ENCODE measurements around the gene PIGU. TPM values are rescaled to one million over a fixed set of nuclear protein-coding genes. Genes with fewer than 3 reads are reported as not detected.

Gene PIGU
- total and polyA plus RNA-seq, 2 donors (not counting 1 experiment from before 2014, with no cell fraction given) = 12.0 to 19.3 TPM

- H3K4me3 Mint-ChIP-seq = no peak overlapping the region
- Histone ChIP-seq H3K36me3 (replicated peaks in 1 of 2; ENCODE audit: control extremely low read depth in 1 of 2, control insufficient read depth in 1 of 2, extremely low read depth in 1 of 2, insufficient read depth in 2 of 2, low read length in 1 of 2) (peaks cover 0 to 23% of the 10 kb centered on the region in 2 experiments), H3K4me3 (ENCODE audit: control extremely low read depth in 1 of 5, extremely low read depth in 1 of 5, insufficient read depth in 1 of 5, low read depth in 2 of 5, low read length in 4 of 5) (no peak overlapping the region), H3K79me2 (ENCODE audit: control insufficient read depth, insufficient read depth, low read length) (no peaks in the 10 kb centered on the region), H3K4me2 (replicated peaks; ENCODE audit: low read depth, low read length, poor library complexity, severe bottlenecking) (no peak overlapping the region), H3K9me3 (ENCODE audit: control extremely low read depth in 1 of 3, control insufficient read depth in 2 of 3, insufficient read depth in 1 of 3, low read length in 2 of 3) (no peaks in the 10 kb centered on the region), H3K9ac (ENCODE audit: low read length) (no peak overlapping the region), H2AFZ (ENCODE audit: insufficient read depth, low read depth, low read length, poor library complexity, severe bottlenecking) (no peak overlapping the region), H3K27me3 (replicated peaks in 1 of 4; ENCODE audit: control extremely low read depth in 1 of 4, control insufficient read depth in 3 of 4, insufficient read depth in 4 of 4, low read length in 3 of 4) (no peaks in the 10 kb centered on the region), H3K4me1 (ENCODE audit: control insufficient read depth in 2 of 2, insufficient read depth in 2 of 2, low read length in 2 of 2) (peaks cover 5 to 6% of the 10 kb centered on the region in 2 donors), H4K20me1 (ENCODE audit: control insufficient read depth, insufficient read depth, low read length, poor library complexity, severe bottlenecking) (no peaks in the 10 kb centered on the region), H3K27ac (ENCODE audit: low read length in 2 of 2) (no peak overlapping the region)
- peak overlapping the region; percentile 3 for H3K27ac Mint-ChIP-seq
- TF ChIP-seq, protein P1, sequence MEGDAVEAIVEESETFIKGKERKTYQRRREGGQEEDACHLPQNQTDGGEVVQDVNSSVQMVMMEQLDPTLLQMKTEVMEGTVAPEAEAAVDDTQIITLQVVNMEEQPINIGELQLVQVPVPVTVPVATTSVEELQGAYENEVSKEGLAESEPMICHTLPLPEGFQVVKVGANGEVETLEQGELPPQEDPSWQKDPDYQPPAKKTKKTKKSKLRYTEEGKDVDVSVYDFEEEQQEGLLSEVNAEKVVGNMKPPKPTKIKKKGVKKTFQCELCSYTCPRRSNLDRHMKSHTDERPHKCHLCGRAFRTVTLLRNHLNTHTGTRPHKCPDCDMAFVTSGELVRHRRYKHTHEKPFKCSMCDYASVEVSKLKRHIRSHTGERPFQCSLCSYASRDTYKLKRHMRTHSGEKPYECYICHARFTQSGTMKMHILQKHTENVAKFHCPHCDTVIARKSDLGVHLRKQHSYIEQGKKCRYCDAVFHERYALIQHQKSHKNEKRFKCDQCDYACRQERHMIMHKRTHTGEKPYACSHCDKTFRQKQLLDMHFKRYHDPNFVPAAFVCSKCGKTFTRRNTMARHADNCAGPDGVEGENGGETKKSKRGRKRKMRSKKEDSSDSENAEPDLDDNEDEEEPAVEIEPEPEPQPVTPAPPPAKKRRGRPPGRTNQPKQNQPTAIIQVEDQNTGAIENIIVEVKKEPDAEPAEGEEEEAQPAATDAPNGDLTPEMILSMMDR (IDR thresholded peaks at IDR 0.05) = no peak
- no peak for TF ChIP-seq EZH2 (IDR thresholded peaks at IDR 0.05; ENCODE audit: borderline replicate concordance, insufficient read depth, low read depth, low read length, poor library complexity, severe bottlenecking)
- intact Hi-C loops (cut with micrococcal nuclease) = no loop called here
- POLR2A ChIA-PET = no interaction called here
- no peak for ATAC-seq (ENCODE audit: low read depth)
- H3K4me1 Mint-ChIP-seq = peaks cover 9% of the 10 kb centered on the region
- no peaks in the 10 kb centered on the region for H3K9me3 Mint-ChIP-seq (ENCODE audit: insufficient read depth)
- no peak for DNase-seq
- WGBS (ENCODE audit: insufficient coverage) = 94% methylated on average over 2 of the region's 5 CpGs
- no peaks in the 10 kb centered on the region for H3K27me3 Mint-ChIP-seq
- CTCF ChIA-PET = no interaction called here
Measured at GRCh38 chr20:34571753-34572152, 105.1 kb downstream of the PIGU start.

DNA sequence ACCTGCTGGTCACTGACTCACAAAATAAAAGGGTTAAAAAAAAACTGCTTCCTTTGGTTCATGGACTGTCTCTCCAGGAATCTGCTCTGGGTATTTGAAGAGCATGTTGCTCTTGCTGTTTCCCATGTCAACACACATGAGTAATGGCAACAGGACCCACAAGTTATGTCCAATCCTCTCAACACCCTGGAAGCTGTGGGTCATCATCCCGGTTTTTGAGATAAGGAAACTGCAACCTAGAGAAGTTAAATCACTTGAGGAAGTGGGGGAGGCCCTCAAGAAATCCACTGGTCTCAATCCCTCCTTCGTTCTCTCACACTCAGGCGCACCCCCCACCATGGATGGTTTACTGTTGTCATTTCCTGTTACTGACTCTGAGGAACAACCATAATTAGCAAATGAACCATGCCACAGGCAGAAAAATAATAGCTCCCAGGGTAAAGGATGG lies 106.0 kb downstream of the PIGU start:
- Histone ChIP-seq H3K9ac (ENCODE audit: low read length) (no peak overlapping the region), H3K4me1 (ENCODE audit: control insufficient read depth in 2 of 2, insufficient read depth in 2 of 2, low read length in 2 of 2) (peaks cover 5 to 6% of the 10 kb centered on the region in 2 donors), H3K36me3 (replicated peaks in 1 of 2; ENCODE audit: control extremely low read depth in 1 of 2, control insufficient read depth in 1 of 2, extremely low read depth in 1 of 2, insufficient read depth in 2 of 2, low read length in 1 of 2) (peaks cover 0 to 23% of the 10 kb centered on the region in 2 experiments), H3K4me3 (ENCODE audit: control extremely low read depth in 1 of 5, extremely low read depth in 1 of 5, insufficient read depth in 1 of 5, low read depth in 2 of 5, low read length in 4 of 5) (no peak overlapping the region), H3K9me3 (ENCODE audit: control extremely low read depth in 1 of 3, control insufficient read depth in 2 of 3, insufficient read depth in 1 of 3, low read length in 2 of 3) (no peaks in the 10 kb centered on the region), H3K4me2 (replicated peaks; ENCODE audit: low read depth, low read length, poor library complexity, severe bottlenecking) (no peak overlapping the region), H4K20me1 (ENCODE audit: control insufficient read depth, insufficient read depth, low read length, poor library complexity, severe bottlenecking) (no peaks in the 10 kb centered on the region), H3K79me2 (ENCODE audit: control insufficient read depth, insufficient read depth, low read length) (no peaks in the 10 kb centered on the region), H3K27me3 (replicated peaks in 1 of 4; ENCODE audit: control extremely low read depth in 1 of 4, control insufficient read depth in 3 of 4, insufficient read depth in 4 of 4, low read length in 3 of 4) (no peaks in the 10 kb centered on the region), H3K27ac (ENCODE audit: low read length in 2 of 2) (no peak overlapping the region), H2AFZ (ENCODE audit: insufficient read depth, low read depth, low read length, poor library complexity, severe bottlenecking) (peak overlapping the region; percentile 28)
- ATAC-seq (ENCODE audit: low read depth) (no peak), DNase-seq (no peak)
- intact Hi-C loops (cut with micrococcal nuclease) = no loop called here
- ChIA-PET POLR2A (no interaction called here), CTCF (no interaction called here)
- Mint-ChIP-seq H3K27me3 (no peaks in the 10 kb centered on the region), H3K4me1 (peaks cover 9% of the 10 kb centered on the region), H3K9me3 (ENCODE audit: insufficient read depth) (no peaks in the 10 kb centered on the region), H3K4me3 (no peak overlapping the region), H3K27ac (no peak overlapping the region)
- TF ChIP-seq EZH2 (IDR thresholded peaks at IDR 0.05; ENCODE audit: borderline replicate concordance, insufficient read depth, low read depth, low read length, poor library complexity, severe bottlenecking) = no peak
- TF ChIP-seq, protein P1 (IDR thresholded peaks at IDR 0.05) = no peak
- 60% methylated on average over 1 of the region's 3 CpGs for whole genome bisulfite sequencing (ENCODE audit: insufficient coverage)
